Glomerular visceral epithelial cell (primary cell): ENCODE data around the gene ZNF569.
"Not testable (repeated sequence)": the region's sequence is repeated elsewhere in the genome, so short reads cannot be mapped to it uniquely, and the experiment has no call there.

Experiments used
- DNase-seq: peaks from one replicate; pipeline ENCODE4 v3.0.0-alpha.2; 2016; ENCODE audit errors: extremely low spot score

The ZNF569 gene

DNA sequence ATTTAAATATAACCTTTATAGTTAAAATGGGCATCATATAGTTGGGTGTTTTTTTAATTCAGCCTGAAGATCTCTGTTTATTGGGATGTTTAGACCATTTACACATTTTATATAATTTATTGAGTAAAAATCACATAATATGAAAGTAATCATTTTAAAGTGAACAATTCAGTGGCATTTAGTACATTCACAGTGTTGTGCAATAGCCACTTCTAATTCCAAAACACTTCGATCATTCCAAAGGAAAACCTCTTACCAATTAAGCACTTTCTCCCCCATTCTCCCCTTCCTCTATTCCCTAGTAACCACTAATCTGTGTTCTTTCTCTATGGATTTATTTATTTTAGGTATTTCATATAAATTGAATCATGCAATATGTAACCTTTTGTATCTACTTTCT lies 66.2 kb downstream of the ZNF569 start:
- no peak for DNase-seq

DNA sequence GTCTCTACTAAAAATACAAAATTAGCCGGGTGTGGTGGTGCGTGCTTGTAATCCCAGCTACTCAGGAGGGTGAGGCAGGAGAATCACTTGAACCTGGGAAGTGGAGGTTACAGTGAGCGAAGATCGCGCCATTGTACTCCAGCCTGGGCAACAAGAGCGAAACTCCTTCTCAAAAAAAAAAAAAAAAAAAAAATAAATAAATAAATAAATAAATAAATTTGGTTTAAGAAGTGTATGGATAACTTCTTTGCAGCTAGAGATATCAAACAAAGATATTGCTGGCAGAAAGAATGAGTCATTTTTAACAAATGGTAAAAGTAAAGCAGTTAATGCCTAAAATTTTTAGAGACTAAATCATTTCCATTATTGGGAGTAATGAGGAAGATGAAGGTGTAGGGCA lies 75.8 kb downstream of the ZNF569 start:
- not testable (repeated sequence) for DNase-seq

DNA sequence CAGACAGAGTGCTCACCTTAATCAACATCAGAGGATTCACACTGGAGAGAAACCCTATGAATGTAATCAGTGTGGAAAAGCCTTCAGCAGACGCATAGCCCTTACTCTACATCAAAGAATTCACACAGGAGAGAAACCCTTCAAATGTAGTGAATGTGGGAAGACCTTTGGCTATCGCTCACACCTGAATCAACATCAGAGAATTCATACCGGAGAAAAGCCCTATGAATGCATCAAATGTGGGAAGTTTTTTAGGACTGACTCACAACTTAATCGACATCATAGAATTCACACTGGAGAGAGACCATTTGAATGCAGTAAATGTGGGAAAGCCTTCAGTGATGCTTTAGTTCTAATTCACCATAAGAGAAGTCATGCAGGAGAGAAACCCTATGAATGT lies 78.0 kb downstream of the ZNF569 start:
- DNase-seq: no peak

DNA sequence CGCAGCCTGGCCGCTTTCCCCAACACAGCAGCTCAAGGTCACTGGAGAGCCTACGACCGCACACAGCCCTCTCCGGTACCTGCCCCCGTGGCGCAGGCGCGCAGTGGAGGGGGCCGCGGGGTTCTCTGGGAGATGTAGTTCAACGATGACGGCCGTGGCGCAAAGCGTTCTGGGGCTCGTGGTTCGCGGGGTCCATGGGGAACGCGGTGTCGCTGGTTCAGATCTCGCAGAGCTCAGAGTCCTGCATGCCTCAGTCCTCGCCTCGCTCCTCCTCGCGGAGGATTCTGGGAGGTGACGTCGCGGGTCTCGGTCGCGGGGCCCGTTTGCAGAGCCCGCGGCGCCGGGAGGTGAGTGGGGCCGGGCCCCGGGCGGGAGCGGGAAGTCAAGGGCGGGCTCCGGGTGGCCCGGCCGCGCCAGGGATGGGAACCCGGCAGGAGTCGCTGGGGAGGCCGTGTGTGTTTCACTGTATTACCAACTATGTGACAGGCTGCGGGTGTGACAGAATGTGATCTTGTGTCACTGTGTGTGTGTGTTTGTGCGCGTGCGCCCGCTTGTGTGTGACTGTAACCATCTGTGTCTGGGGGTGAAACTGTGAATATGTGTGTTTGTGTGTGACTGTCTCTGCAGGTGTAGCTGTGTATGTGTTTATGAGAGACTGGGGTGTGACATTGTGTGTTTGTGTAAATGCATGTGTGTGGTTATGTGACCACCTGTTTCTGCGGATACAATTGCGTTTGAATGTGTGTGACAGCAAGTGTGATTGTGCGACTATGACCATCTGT lies 96.2 kb downstream of the ZNF569 start, which contains the start of gene ZNF527:
TSS of gene ZNF527 (plus strand) at position 220 of the 782 bp plus-strand sequence. CDS start 3,100 bp downstream, outside the sequence.
- peak; percentile 90 for DNase-seq

DNA sequence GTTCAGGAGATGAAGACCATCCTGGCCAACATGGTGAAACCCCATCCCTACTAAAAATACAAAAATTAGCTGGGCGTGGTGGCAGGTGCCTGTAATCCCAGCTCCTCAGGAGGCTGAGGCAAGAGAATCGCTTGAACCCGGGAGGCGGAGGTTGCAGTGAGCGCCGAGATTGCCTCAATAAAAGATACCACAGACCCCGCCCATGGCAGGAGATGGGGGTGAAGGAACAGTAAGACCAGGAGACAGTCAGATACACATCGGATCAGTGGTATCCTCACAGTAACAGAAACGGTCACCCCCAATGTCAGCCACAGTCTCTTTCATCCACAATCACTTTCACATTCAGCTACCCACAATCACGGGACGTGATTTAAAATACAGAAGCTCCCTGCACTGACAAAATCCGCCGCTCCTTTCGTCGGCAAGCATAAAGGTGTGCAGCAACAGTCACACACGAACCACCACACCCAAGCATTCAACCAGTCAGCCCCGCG lies 96.8 kb downstream of the ZNF569 start:
- not testable (repeated sequence) for DNase-seq

GRCh38 chr19:37362733-37363132 lies 104.5 kb downstream of the ZNF569 start:
- DNase-seq: no peak

DNA sequence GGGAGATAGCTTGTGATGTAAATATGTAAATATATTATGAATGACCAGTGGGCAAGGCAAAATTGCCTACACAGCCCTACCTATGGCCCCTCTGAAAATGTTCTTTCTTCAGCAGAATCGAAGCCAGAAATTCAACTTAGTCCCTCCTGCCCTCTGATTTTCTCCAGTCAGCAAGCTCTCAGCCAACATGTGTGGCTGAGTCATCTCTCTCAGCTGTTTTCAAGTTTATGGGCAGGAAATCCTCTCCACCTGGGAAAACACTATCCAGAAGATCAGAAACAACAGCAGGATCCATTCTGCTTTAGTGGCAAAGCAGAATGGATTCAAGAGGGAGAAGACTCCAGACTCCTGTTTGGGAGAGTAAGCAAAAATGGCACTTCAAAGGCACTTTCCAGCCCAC lies 105.2 kb downstream of the ZNF569 start:
- DNase-seq: no peak
